Measurements from ENCODE around the gene VBP1.
"Not testable (repeated sequence)": the region's sequence is repeated elsewhere in the genome, so short reads cannot be mapped to it uniquely, and the experiment has no call there.

VBP1 gene

GRCh38 chrX:155263854-155264628, 47.8 kb downstream of the VBP1 start, which contains the start of gene RAB39B:
Gene RAB39B, minus strand, starts transcription at chrX:155264491. Its CDS starts 203 bp downstream, at chrX:155264288.
- peak; percentile 22 to 29 for DNase-seq (ENCODE audit: low read depth in 2 of 2)

- DNase-seq (ENCODE audit: low read depth in 2 of 2), result no peak
These were observed 50.2 kb downstream of the VBP1 start for GRCh38 chrX:155266439-155266838.

GRCh38 chrX:155267995-155268394, 51.7 kb downstream of the VBP1 start:
- not testable (repeated sequence) for DNase-seq (ENCODE audit: low read depth in 2 of 2)

- DNase-seq (ENCODE audit: low read depth in 2 of 2), result no peak
These were observed 54.7 kb downstream of the VBP1 start for GRCh38 chrX:155270969-155271368.

GRCh38 chrX:155279873-155280272, 63.6 kb downstream of the VBP1 start:
- no peak for DNase-seq (ENCODE audit: low read depth in 2 of 2)

Data from fibroblast of skin of left quadriceps (primary cell).